IMR-90 (cell line): ENCODE data around the gene RAP1GAP2. TPM values are rescaled to one million over a fixed set of nuclear protein-coding genes. Genes with fewer than 3 reads are reported as not detected.

Experiments used
- ATAC-seq: fragments of 200-7000 bp; cut with Tn5 transposase; 2 replicates; pipeline ENCODE4 v1.9.1; 2020; ENCODE audit warnings: low read depth, mild to moderate bottlenecking, moderate library complexity
- BruUV-seq: library from RNA; stranded (reverse); fragments of 400-500 nt; replicated peaks from 2 replicates; lab custom pipeline; 2021; lab: Mats Ljungman, UMichigan
- CTCF ChIA-PET: fragments of 300-600 bp; formaldehyde crosslinking; extraction: SDS; loops from one replicate; lab custom pipeline; 2021; ENCODE audit warnings: antibody characterized with exemption; lab: Yijun Ruan, JAX
- POLR2A ChIA-PET: fragments of 300-600 bp; sonication (Branson Sonifier 250); formaldehyde crosslinking; loops from one replicate; lab custom pipeline; 2022; ENCODE audit warnings: antibody characterized with exemption; ENCODE audit not compliant: unreplicated experiment; lab: Charles Lee
- DNase-seq: peaks from one replicate; pipeline ENCODE4 v3.0.0; 2013
- H2AFZ ChIP-seq: replicated peaks from 2 replicates; pipeline ENCODE3; 2013; ENCODE audit warnings: low read length, mild to moderate bottlenecking; ENCODE audit not compliant: poor library complexity
- H2AK5ac ChIP-seq: 2 replicates; pipeline ENCODE4 v1.6.1; 2013; ENCODE audit warnings: low read depth, low read length, inconsistent platforms
- H2AK9ac ChIP-seq: replicated peaks from 2 replicates; pipeline ENCODE3; 2013; ENCODE audit warnings: mild to moderate bottlenecking, low read depth, low read length, moderate library complexity; ENCODE audit not compliant: poor library complexity
- H2BK120ac ChIP-seq: 2 replicates; pipeline ENCODE4 v1.6.1; 2013; ENCODE audit warnings: low read depth, low read length, inconsistent platforms
- H2BK15ac ChIP-seq: 3 replicates; pipeline ENCODE4 v1.6.1; 2013; ENCODE audit warnings: low read depth, low read length, inconsistent platforms
- H2BK20ac ChIP-seq: 2 replicates; pipeline ENCODE4 v1.6.1; 2013; ENCODE audit warnings: low read depth, mild to moderate bottlenecking, inconsistent platforms, low read length, moderate library complexity
- H2BK5ac ChIP-seq: 2 replicates; pipeline ENCODE4 v1.6.1; 2013; ENCODE audit warnings: mild to moderate bottlenecking, low read depth, low read length, inconsistent platforms; ENCODE audit not compliant: poor library complexity, severe bottlenecking
- H3K14ac ChIP-seq: replicated peaks from 2 replicates; pipeline ENCODE4 v1.6.1; 2013; ENCODE audit warnings: low read depth, low read length, inconsistent platforms
- H3K18ac ChIP-seq: 2 replicates; pipeline ENCODE4 v1.6.1; 2013; ENCODE audit warnings: low read depth, low read length, control low read depth
- H3K23ac ChIP-seq: 2 replicates; pipeline ENCODE4 v1.6.1; 2013; ENCODE audit warnings: low read depth, low read length, inconsistent platforms
- H3K27ac ChIP-seq: 2 replicates; pipeline ENCODE4 v1.5.1; 2013; ENCODE audit warnings: mild to moderate bottlenecking, control low read depth, low read length; ENCODE audit not compliant: insufficient read depth
- H3K27me3 ChIP-seq: 2 replicates; pipeline ENCODE4 v1.6.1; 2013; ENCODE audit warnings: low read length; ENCODE audit not compliant: control insufficient read depth, insufficient read depth
- H3K36me3 ChIP-seq: 2 replicates; pipeline ENCODE4 v1.6.1; 2013; ENCODE audit warnings: low read length, mixed read lengths; ENCODE audit not compliant: control insufficient read depth, insufficient read depth
- H3K4ac ChIP-seq: 2 replicates; pipeline ENCODE4 v1.6.1; 2013; ENCODE audit warnings: low read depth, low read length, inconsistent platforms
- H3K4me1 ChIP-seq: 2 replicates; pipeline ENCODE4 v1.6.1; 2013; ENCODE audit warnings: low read length, mixed read lengths; ENCODE audit not compliant: control insufficient read depth, insufficient read depth
- H3K4me2 ChIP-seq: 2 replicates; pipeline ENCODE4 v1.6.1; 2013; ENCODE audit warnings: low read depth, mild to moderate bottlenecking, control low read depth, low read length, moderate library complexity
- H3K4me3 ChIP-seq: 2 replicates; pipeline ENCODE4 v1.5.1; 2013; ENCODE audit warnings: low read depth, mild to moderate bottlenecking, control low read depth, low read length, moderate library complexity; ENCODE audit not compliant: insufficient read depth
- H3K56ac ChIP-seq: 2 replicates; pipeline ENCODE4 v1.6.1; 2013; ENCODE audit warnings: low read length, inconsistent platforms; ENCODE audit not compliant: insufficient read depth; ENCODE audit errors: extremely low read depth
- H3K79me1 ChIP-seq, 2 experiments: 2 replicates each; pipeline ENCODE4 v1.6.1; 2013; ENCODE audit warnings: low read length in 2 of 2, inconsistent platforms in 1 of 2, low read depth in 1 of 2
- H3K9ac ChIP-seq: 2 replicates; pipeline ENCODE4 v1.6.1; 2013; ENCODE audit warnings: low read depth, low read length, control low read depth
- H3K9me1 ChIP-seq: 2 replicates; pipeline ENCODE4 v1.6.1; 2013; ENCODE audit warnings: low read length, inconsistent platforms; ENCODE audit not compliant: insufficient read depth
- H3K9me3 ChIP-seq: 2 replicates; pipeline ENCODE4 v1.6.1; 2013; ENCODE audit warnings: low read length; ENCODE audit not compliant: control insufficient read depth, insufficient read depth
- H4K20me1 ChIP-seq: 2 replicates; pipeline ENCODE4 v1.6.1; 2013; ENCODE audit warnings: low read length, inconsistent platforms; ENCODE audit not compliant: insufficient read depth
- H4K5ac ChIP-seq: 2 replicates; pipeline ENCODE4 v1.6.1; 2013; ENCODE audit warnings: mild to moderate bottlenecking, low read depth, low read length, control low read depth
- H4K8ac ChIP-seq, 2 experiments: 2 replicates each; pipeline ENCODE4 v1.6.1; 2013; ENCODE audit warnings: low read depth in 2 of 2, low read length in 2 of 2, control low read depth in 1 of 2, inconsistent platforms in 1 of 2
- H4K91ac ChIP-seq: 2 replicates; pipeline ENCODE4 v1.6.1; 2013; ENCODE audit warnings: low read depth, low read length, inconsistent platforms; ENCODE audit not compliant: insufficient read depth
- BHLHE40 ChIP-seq: fragments of 150-350 bp; IDR thresholded peaks from 2 replicates; pipeline ENCODE4 v1.6.1; 2016; ENCODE audit warnings: mild to moderate bottlenecking, low read depth, low read length
- CEBPB ChIP-seq: IDR thresholded peaks from 2 replicates; pipeline ENCODE4 v1.6.1; 2012; ENCODE audit warnings: low read depth, low read length, improper control_type of control experiment
- NFE2L2 ChIP-seq: fragments of 150-350 bp; IDR thresholded peaks from 2 replicates; pipeline ENCODE4 v1.6.1; 2016; ENCODE audit warnings: low read depth, mild to moderate bottlenecking, low read length
- POLR2A ChIP-seq: IDR thresholded peaks from 2 replicates; pipeline ENCODE4 v1.6.1; 2012; ENCODE audit warnings: mild to moderate bottlenecking, low read depth, low read length
- RCOR1 ChIP-seq: IDR thresholded peaks from 2 replicates; pipeline ENCODE4 v1.6.1; 2012; ENCODE audit warnings: mild to moderate bottlenecking, low read length, improper control_type of control experiment; ENCODE audit not compliant: insufficient replicate concordance
- WGBS, 2 experiments: methylation state at CpG; one replicate each; pipeline versions ENCODE4 v1.1.5 to v1.1.7; 2013; ENCODE audit warnings: missing lambda C conversion rate in 2 of 2; ENCODE audit not compliant: insufficient read length in 1 of 2; ENCODE audit errors: extremely low coverage in 2 of 2; 5-methylcytosine and 5-hydroxymethylcytosine counted together
- dilution Hi-C: fragments of 300-500 bp; cut with HindIII; formaldehyde crosslinking; loops from one replicate; pipeline ENCODE4 v1.14.3; 2018; ENCODE audit warnings: low sequenced_read_pairs; ENCODE audit not compliant: unreplicated experiment
- in situ Hi-C: fragments of 300-500 bp; cut with MboI; formaldehyde crosslinking; loops from 3 replicates; pipeline ENCODE4 v1.14.3; 2019; ENCODE audit warnings: low sequenced_read_pairs, inconsistent platforms, mixed read lengths
- intact Hi-C: fragments of 100-400 bp; cut with micrococcal nuclease; formaldehyde crosslinking; loops from 2 replicates; pipeline ENCODE4 v1.10.0; 2022
- polyA plus RNA-seq, 3 experiments: library from polyadenylated mRNA; depleted of rRNA; stranded (reverse); fragments of >200 nt; gene quantifications; 2 replicates each; pipeline ENCODE4 v1.2.3, GENCODE V29; 2012; ENCODE audit warnings: low replicate concordance in 1 of 3
- total RNA-seq: library from RNA; depleted of rRNA; stranded (reverse); fragments of >200 nt; gene quantifications from 2 replicates; pipeline ENCODE4 v1.2.3, GENCODE V29; 2012
- TF ChIP-seq, protein P1 (sequence below): fragments of 150-350 bp; IDR thresholded peaks from 2 replicates; pipeline ENCODE4 v1.6.1; 2016; ENCODE audit warnings: low read depth, mild to moderate bottlenecking, low read length, moderate library complexity, borderline replicate concordance

RAP1GAP2 gene
- total and polyA plus RNA-seq, 2 of the 4 experiments (the other 2 are of a cell fraction): 5.7 to 7.5 TPM

DNA sequence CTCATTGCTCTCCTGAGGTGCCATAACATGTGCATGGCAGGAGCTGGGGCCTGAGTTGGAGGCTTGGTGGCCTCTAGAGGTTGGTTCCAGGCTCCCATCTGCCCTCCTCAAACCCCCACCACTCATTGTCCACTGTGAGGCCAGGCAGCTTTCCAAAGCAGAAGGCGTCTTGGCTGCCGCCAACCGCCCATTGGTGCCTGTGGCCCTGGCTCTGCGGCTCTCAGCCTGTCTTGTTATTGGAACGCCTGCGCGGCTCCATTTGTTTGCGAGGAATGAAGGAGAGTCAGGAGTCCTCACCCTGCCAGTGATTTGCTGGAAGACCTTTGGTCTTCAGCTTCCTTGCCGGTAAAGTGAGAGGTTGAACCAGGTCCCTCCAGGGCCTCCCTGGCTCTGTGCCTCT is 223.5 kb downstream of the RAP1GAP2 start:
- POLR2A ChIA-PET: no interaction called here
- DNase-seq: no peak

More for the DNA sequence above, 223.5 kb downstream of the RAP1GAP2 start:
- no peak overlapping the region for H2BK120ac ChIP-seq
- no peak overlapping the region for H3K4me3 ChIP-seq
- no peak overlapping the region for H2BK5ac ChIP-seq
- CTCF ChIA-PET: no interaction called here
- H3K56ac ChIP-seq: no peak overlapping the region
- ATAC-seq: no peak
- dilution Hi-C loops (no loop called here), in situ Hi-C loops (loop anchor here (10.0 kb wide), 1 partner anchor 165 kb away; no protein-coding TSS in a partner anchor), intact Hi-C loops (no loop called here)
- no peak overlapping the region for H3K9ac ChIP-seq
- peaks cover 4% of the 10 kb centered on the region for H3K36me3 ChIP-seq
- no peak overlapping the region for H2AK9ac ChIP-seq
- no peak overlapping the region for H2BK15ac ChIP-seq
- H3K9me3 ChIP-seq: peaks cover 4% of the 10 kb centered on the region
- H4K20me1 ChIP-seq: no peaks in the 10 kb centered on the region
- no TSS peak for BruUV-seq
- H2AFZ ChIP-seq: no peak overlapping the region
- H3K4ac ChIP-seq: no peak overlapping the region
- H4K91ac ChIP-seq: no peak overlapping the region
- 0 out of 2 replicates have a peak, but pooled peaks cover 2% of the 10 kb centered on the region for H3K4me1 ChIP-seq
- H3K27ac ChIP-seq: no peak overlapping the region
- no peak overlapping the region for H3K23ac ChIP-seq
- no peak overlapping the region for H3K18ac ChIP-seq
- no peak overlapping the region for H2AK5ac ChIP-seq
- 100% methylated on average over 1 of the region's 9 CpGs; no CpG with 5 or more reads in 1 of the 2 experiments for WGBS, 2 experiments
- H3K14ac ChIP-seq: no peak overlapping the region
- no peaks in the 10 kb centered on the region for H3K27me3 ChIP-seq
- no peak overlapping the region for H4K5ac ChIP-seq
- no peaks in the 10 kb centered on the region for H3K79me1 ChIP-seq
- no peak overlapping the region for H3K4me2 ChIP-seq
- H4K8ac ChIP-seq: no peak overlapping the region
- no peak for TF ChIP-seq POLR2A
- TF ChIP-seq CEBPB: no peak
- no peak for TF ChIP-seq RCOR1
- no peak for TF ChIP-seq NFE2L2
- TF ChIP-seq BHLHE40: no peak
- TF ChIP-seq, protein P1, sequence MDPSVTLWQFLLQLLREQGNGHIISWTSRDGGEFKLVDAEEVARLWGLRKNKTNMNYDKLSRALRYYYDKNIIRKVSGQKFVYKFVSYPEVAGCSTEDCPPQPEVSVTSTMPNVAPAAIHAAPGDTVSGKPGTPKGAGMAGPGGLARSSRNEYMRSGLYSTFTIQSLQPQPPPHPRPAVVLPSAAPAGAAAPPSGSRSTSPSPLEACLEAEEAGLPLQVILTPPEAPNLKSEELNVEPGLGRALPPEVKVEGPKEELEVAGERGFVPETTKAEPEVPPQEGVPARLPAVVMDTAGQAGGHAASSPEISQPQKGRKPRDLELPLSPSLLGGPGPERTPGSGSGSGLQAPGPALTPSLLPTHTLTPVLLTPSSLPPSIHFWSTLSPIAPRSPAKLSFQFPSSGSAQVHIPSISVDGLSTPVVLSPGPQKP: no peak
- H2BK20ac ChIP-seq: no peak overlapping the region
- H3K9me1 ChIP-seq: no peaks in the 10 kb centered on the region
